ENCODE results near the gene TSPAN9.

Gene TSPAN9

GRCh38 chr12:3225154-3225795 is 148.1 kb downstream of the TSPAN9 start:
- Histone ChIP-seq H3K27ac (ENCODE audit: low read depth, low read length, poor library complexity, severe bottlenecking) (no peak overlapping the region), H3K4me2 (ENCODE audit: low read length) (no peak overlapping the region), H3K36me3 (ENCODE audit: insufficient read depth, low read length) (no peaks in the 10 kb centered on the region), H3K4me3 (ENCODE audit: low read depth, low read length, poor library complexity, severe bottlenecking) (no peak overlapping the region), H3K27me3 (ENCODE audit: insufficient read depth, low read length) (peaks cover 9% of the 10 kb centered on the region; the same call in 1 of the 2 replicates), H3K9ac (ENCODE audit: low read length) (no peak overlapping the region), H3K79me2 (ENCODE audit: insufficient read depth, low read length) (no peaks in the 10 kb centered on the region), H3K9me2 (ENCODE audit: low read depth, low read length) (no peaks in the 10 kb centered on the region), H3F3A (ENCODE audit: insufficient read depth, low read length) (no peaks in the 10 kb centered on the region), H4K20me1 (ENCODE audit: insufficient read depth, low read length) (no peaks in the 10 kb centered on the region), H3K4me1 (ENCODE audit: insufficient read depth, low read length, severe bottlenecking) (peaks cover 50% of the 10 kb centered on the region), H2AFZ (ENCODE audit: low read length) (no peak overlapping the region), H3K9me3 (ENCODE audit: low read length) (no peaks in the 10 kb centered on the region)
- TF ChIP-seq EZH2 (IDR thresholded peaks at IDR 0.05; ENCODE audit: borderline replicate concordance, low read length) (no peak), CTCF (IDR thresholded peaks at IDR 0.05; ENCODE audit: low read length) (no peak)

GRCh38 chr12:3225796-3226180 is 148.6 kb downstream of the TSPAN9 start:
- H3K27ac ChIP-seq (ENCODE audit: low read depth, low read length, poor library complexity, severe bottlenecking): no peak overlapping the region
- H4K20me1 ChIP-seq (ENCODE audit: insufficient read depth, low read length): no peaks in the 10 kb centered on the region
- H3K4me3 ChIP-seq (ENCODE audit: low read depth, low read length, poor library complexity, severe bottlenecking): no peak overlapping the region
- H3K4me2 ChIP-seq (ENCODE audit: low read length): no peak overlapping the region
- H2AFZ ChIP-seq (ENCODE audit: low read length): no peak overlapping the region
- H3K9me2 ChIP-seq (ENCODE audit: low read depth, low read length): no peaks in the 10 kb centered on the region
- no peaks in the 10 kb centered on the region for H3K36me3 ChIP-seq (ENCODE audit: insufficient read depth, low read length)
- TF ChIP-seq EZH2 (IDR thresholded peaks at IDR 0.05; ENCODE audit: borderline replicate concordance, low read length) (no peak), CTCF (IDR thresholded peaks at IDR 0.05; ENCODE audit: low read length) (no peak)
- H3K9me3 ChIP-seq (ENCODE audit: low read length): no peaks in the 10 kb centered on the region
- peaks cover 50% of the 10 kb centered on the region for H3K4me1 ChIP-seq (ENCODE audit: insufficient read depth, low read length, severe bottlenecking)
- H3F3A ChIP-seq (ENCODE audit: insufficient read depth, low read length): no peaks in the 10 kb centered on the region
- no peak overlapping the region for H3K9ac ChIP-seq (ENCODE audit: low read length)
- no peaks in the 10 kb centered on the region for H3K79me2 ChIP-seq (ENCODE audit: insufficient read depth, low read length)
- H3K27me3 ChIP-seq (ENCODE audit: insufficient read depth, low read length): peaks cover 8% of the 10 kb centered on the region; the same call in 1 of the 2 replicates

GRCh38 chr12:3226264-3226663 is 149.1 kb downstream of the TSPAN9 start:
- H3K4me2 ChIP-seq (ENCODE audit: low read length): no peak overlapping the region
- H3K4me3 ChIP-seq (ENCODE audit: low read depth, low read length, poor library complexity, severe bottlenecking): no peak overlapping the region
- H2AFZ ChIP-seq (ENCODE audit: low read length): no peak overlapping the region
- no peak overlapping the region for H3K9ac ChIP-seq (ENCODE audit: low read length)
- H3K27me3 ChIP-seq (ENCODE audit: insufficient read depth, low read length): peaks cover 6% of the 10 kb centered on the region; the same call in 1 of the 2 replicates
- no peaks in the 10 kb centered on the region for H3F3A ChIP-seq (ENCODE audit: insufficient read depth, low read length)
- no peak for TF ChIP-seq CTCF (IDR thresholded peaks at IDR 0.05; ENCODE audit: low read length)
- TF ChIP-seq EZH2 (IDR thresholded peaks at IDR 0.05; ENCODE audit: borderline replicate concordance, low read length): no peak
- H3K27ac ChIP-seq (ENCODE audit: low read depth, low read length, poor library complexity, severe bottlenecking): no peak overlapping the region
- no peaks in the 10 kb centered on the region for H3K36me3 ChIP-seq (ENCODE audit: insufficient read depth, low read length)
- peaks cover 50% of the 10 kb centered on the region for H3K4me1 ChIP-seq (ENCODE audit: insufficient read depth, low read length, severe bottlenecking)
- H3K9me2 ChIP-seq (ENCODE audit: low read depth, low read length): no peaks in the 10 kb centered on the region
- no peaks in the 10 kb centered on the region for H3K79me2 ChIP-seq (ENCODE audit: insufficient read depth, low read length)
- no peaks in the 10 kb centered on the region for H3K9me3 ChIP-seq (ENCODE audit: low read length)
- H4K20me1 ChIP-seq (ENCODE audit: insufficient read depth, low read length): no peaks in the 10 kb centered on the region

Data from OCI-LY1 (cell line).